H54 (cell line): Measurements from ENCODE around the gene MRPL3.
A peak's percentile ranks its signal among the peaks of the same experiment; 100 is the strongest.
"Not testable (repeated sequence)": the region's sequence is repeated elsewhere in the genome, so short reads cannot be mapped to it uniquely, and the experiment has no call there.

Source experiments
- DNase-seq: peaks from one replicate; pipeline ENCODE4 v3.0.0; 2011; ENCODE audit warnings: low spot score, mixed read lengths; ENCODE audit not compliant: insufficient read length
- FAIRE-seq: peaks from 3 replicates; lab custom pipeline; 2011; peaks lifted over from hg19 to GRCh38; lab: Jason Lieb, UNC
- POLR2A ChIP-seq: IDR thresholded peaks from 2 replicates; pipeline ENCODE4 v1.6.1; 2011; ENCODE audit warnings: low read depth, mild to moderate bottlenecking, low read length

The MRPL3 gene

DNA sequence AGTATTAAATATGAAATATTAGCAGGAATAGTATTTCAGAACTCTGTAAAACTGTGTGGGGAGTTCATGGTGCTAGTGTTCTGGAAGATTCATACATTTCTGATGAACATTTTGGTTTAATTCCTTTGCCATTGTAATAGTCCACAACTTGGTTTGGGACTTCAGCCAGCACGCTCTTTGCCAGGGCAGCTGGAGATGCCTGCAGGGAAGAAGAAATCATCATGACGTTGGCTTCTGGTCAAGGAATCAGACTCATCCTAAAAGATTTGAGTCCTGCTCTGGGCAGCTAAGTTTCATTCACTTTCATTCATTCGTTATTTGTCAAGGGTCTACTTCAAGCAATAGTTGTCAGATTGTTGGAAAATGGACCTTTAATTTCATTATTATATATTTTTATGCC is 32.4 kb upstream of the MRPL3 start:
- FAIRE-seq (no peak), DNase-seq (no peak)
- TF ChIP-seq POLR2A: no peak

DNA sequence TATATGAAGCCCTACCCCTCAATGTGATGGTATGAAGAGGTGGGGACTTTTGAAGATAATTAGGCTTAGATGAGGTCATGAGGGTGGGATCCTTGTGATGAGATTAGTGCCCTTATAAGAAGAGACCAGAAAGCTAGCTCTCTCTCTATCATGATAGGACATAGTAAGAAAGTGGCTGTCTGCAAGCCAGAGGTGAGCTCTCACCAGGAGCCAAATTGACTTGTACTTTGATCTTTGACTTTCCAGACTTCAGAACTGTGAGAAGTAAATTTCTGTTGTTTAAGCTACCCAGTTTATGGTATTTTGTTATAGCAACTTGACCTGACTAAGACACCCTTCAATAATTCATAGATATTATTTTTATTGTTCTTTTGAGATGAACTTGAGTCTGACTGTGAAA is 29.9 kb upstream of the MRPL3 start:
- DNase-seq: no peak
- no peak for TF ChIP-seq POLR2A
- FAIRE-seq: no peak

DNA sequence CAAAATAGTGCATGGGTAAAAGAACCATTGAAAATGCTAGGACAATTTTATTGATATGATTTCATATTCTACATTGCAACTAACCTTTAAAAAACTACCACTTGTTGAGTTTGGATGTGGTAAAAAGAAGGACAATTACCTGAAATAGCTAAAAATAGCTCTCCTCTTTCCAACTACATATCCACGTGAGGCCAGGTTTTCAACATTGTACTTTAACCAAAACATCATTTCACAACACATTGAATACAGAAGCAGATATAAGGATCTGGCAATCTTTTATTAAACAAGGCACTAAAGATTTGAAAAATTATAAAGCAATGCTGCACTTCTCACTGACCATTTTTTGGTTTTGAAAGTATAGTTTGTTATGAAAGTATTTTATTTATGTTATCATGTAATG is 28.1 kb upstream of the MRPL3 start:
- FAIRE-seq (no peak), DNase-seq (no peak)
- TF ChIP-seq POLR2A: no peak

DNA sequence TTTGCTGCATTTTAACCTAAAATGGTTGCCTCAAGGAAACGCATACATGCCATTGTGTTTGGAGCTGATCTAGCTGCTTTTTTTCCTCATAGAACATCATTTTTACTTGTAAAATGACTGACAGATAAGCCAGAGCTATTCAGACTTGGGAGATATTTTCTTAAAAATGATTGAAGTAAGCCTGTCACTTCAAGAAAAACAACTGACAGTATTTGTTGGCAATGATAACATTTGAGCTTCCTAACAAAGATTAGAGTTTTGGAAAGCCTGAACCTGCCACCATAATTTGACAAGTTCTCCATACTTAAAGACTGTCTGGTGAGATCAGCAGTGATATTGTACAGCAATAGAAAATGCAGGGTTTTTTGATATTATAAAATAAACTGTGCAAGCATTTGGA is 27.6 kb upstream of the MRPL3 start:
- no peak for DNase-seq
- TF ChIP-seq POLR2A: no peak
- no peak for FAIRE-seq

DNA sequence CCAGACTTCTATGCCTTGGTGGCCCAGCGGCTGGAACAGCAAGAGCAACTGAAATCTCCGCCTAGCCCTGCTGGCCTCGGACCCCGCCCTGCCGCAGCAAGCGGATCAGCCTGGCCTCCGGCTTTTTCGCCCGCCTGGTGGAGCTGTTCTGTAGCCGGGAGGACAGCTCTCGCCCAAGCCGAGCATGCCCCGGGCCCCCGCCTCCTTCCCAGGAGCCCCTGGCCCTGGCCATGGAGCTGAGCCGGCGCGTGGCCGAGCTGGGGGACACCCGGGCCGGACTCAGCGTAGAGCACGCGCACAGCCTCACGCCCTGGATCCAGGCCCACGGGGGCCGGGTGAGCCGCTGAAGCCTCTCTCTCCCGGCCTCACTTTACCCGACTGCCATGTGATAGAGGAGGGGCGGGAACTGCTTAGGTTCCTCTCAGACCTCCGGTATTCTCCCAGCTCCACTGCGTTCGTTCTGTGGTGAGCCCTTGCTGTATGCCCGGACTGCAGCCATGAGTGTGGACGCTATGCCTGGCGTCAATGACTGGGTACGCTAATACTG is 24.1 kb upstream of the MRPL3 start:
- no peak for FAIRE-seq
- no peak for DNase-seq
- TF ChIP-seq POLR2A: no peak

DNA sequence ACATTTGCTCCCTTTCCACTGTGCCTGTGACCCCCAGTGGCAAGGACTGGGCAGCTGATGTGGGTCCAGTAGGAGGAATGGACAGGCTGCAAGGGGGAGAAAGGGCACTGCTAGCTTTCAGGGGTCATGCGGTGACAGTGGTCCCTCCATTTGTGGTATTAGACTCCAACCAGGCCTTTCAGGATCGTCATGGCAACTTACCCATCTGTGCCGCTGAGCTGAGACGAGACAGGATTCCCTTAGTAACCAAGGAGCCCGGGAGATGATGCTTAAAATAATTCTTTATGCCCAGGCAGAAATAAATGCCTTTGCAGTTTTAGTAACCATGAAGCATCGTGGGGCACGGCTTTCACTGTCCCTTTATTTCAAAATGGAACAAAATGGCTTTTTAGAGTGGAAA is 15.9 kb upstream of the MRPL3 start:
- no peak for TF ChIP-seq POLR2A
- no peak for DNase-seq
- FAIRE-seq: no peak

DNA sequence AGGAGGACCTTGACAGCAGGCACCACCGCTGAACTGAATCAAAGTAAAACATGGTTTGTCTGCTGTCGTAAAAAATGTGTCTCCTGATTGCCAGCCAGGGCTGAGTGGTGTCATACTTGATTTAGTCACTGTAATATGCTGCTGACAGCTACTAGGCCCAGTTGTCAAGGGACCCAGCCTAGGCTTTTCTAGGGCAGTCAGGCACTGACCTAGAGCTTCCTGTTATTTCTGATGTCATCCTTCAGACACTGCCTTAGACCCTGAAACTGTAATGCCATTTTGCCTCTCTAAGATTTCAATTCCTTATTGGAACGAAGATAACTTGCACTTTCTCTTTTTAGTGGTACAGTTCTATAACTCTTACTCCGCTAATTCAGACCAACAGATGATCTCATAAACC is 2.6 kb upstream of the MRPL3 start:
- no peak for TF ChIP-seq POLR2A
- DNase-seq: no peak
- no peak for FAIRE-seq

DNA sequence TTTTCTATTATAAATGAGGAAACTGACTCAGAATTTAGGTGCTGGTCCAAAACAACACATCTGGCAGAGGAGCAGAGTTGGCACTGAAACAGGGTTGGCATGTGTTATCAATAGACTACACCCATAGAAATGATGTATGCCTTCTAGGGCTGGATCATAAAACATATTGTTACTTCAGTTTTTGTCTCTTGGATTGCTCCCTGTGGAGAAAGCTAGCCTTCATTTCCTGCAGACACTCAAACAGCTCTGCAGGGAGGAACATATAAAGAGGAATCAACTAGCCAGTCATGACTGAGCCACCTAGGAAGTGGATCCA is 507 bp upstream of the MRPL3 start:
- no peak for TF ChIP-seq POLR2A
- FAIRE-seq: no peak
- DNase-seq: no peak

DNA sequence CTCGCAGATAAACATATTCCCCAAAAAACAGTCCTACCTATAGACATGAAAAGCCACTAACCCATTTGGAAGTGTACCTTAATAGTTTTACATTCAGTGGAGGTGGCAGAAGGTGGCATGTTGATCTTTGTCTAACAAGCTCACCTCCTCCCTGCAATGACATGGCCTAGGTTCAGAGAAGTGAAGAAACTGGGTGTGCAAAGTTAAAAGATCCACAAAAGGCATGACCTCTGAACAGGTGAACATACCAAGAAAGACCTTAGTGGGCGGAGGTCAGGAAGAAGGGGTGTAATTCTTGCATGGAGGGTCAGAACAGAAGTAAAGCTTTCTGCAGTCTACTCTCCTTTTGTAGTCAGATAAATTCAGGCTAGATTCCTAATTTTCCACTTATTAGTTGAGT is 822 bp downstream of the MRPL3 start:
- DNase-seq (no peak), FAIRE-seq (no peak)
- no peak for TF ChIP-seq POLR2A

DNA sequence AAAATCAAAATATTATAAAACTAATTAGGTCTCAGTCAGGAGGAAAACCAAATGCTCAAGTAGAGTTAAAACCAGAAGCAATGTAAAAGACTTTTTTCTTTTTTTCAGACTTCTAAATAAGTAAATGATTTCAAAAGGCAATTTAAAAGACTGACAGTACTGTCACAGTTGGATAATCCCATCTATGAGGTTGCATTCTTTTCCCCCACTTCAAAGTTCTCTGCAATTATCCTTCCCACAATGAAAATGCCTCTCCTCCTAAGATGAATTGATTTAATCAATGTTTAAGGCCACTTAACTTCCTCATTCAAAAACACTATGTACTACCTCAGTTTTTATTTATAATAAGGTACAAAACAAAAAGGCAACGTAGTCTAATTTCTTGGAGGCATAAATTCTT is 8.1 kb downstream of the MRPL3 start:
- no peak for FAIRE-seq
- TF ChIP-seq POLR2A: no peak
- no peak for DNase-seq

DNA sequence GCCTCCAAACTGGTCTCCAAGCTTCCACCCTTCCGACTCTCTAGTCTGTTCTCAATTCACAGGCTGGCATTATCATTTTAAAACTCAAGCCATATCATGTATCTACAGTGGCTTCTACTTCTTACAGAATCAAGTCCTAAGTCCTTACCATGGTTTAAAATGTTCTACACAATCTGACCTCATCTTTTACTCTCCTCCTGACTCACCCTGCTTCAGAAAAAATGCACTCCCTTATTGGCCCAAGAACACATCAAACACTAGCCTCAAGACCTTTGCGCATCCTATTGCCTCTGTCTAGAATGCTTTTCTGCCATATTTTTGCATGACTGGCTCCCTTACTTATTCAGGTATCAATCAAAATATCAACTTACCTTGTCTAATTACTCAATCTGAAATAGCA is 11.0 kb downstream of the MRPL3 start:
- DNase-seq (no peak), FAIRE-seq (no peak)
- TF ChIP-seq POLR2A: no peak

DNA sequence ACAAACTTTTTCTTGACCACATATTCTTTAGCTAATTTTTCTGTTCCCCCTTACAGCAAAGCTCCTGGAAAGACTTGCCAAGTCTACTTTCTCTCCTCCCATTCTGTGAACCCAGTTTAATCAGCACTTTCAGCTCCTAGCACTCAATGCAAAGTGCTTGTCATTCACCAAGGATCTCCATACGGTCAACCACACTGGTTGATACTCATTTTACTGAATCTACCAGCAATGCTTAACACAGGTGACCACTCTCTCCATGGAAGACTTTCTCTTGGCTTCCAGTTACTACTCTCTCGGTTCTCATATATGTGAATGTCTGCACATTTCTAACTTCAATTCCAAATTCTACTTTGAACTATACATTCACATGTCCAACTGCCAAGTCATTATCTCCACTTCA is 11.7 kb downstream of the MRPL3 start:
- no peak for DNase-seq
- peak; percentile 43 for FAIRE-seq
- no peak for TF ChIP-seq POLR2A

DNA sequence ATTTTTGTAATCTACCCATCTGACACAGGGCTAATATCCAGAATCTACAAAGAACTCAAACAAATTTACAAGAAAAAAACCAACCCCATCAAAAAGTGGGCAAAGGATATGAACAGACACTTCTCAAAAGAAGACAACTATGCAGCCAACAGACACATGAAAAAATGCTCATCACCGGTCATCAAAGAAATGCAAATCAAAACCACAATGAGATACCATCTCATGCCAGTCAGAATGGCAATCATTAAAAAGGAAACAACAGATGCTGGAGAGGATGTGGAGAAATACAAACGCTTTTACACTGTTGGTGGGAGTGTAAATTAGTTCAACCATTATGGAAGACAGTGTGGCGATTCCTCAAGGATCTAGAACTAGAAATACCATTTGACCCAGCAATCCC is 16.2 kb downstream of the MRPL3 start:
- not testable (repeated sequence) for FAIRE-seq, DNase-seq

DNA sequence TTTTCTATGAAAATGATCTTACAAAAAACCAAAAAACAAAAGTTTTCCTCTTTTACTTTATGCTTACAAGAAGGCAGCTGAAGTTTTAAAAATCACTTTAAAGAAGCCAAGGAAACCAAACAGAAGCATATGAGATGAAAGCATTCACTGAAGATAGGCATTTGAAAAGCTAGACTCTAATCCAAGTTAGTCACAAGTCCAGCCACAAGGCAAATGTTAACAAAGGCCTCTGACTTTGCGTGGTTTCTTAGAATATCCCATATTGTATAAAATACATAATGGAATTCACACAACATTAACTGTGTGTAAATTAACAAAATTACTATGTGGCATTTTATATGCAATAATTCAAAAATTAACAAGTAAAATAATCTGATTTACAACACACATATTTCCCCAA is 17.7 kb downstream of the MRPL3 start:
- FAIRE-seq (no peak), DNase-seq (no peak)
- TF ChIP-seq POLR2A: no peak

DNA sequence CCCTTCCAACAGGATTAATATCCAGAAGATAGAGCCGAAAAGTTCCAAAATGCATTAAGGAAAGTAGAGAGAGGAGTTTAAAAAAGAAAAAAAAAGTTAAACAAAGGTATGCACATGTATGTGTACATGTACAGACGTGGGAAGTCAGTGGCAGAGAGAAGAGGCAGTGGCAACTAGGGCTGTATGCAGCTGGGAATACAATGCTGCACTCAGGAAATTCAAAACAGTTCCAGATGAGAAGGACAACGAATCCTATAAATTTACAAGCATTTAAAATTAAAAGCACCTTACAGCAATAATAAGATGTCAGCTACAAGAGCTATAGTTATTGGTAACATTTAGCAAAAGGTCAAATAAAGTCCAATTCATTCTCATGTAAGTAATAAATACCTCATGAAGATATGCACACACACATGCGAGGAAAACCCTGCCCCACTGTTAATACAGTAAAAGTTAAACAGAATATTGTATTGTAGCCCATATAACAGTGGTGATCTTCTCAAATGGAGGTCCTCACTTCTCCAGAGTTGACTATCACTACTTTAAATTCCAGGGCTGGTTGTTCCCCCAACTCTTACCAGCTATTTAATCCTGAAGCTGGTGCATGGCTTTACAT is 18.2 kb downstream of the MRPL3 start:
- FAIRE-seq: no peak
- TF ChIP-seq POLR2A: no peak
- DNase-seq: no peak

DNA sequence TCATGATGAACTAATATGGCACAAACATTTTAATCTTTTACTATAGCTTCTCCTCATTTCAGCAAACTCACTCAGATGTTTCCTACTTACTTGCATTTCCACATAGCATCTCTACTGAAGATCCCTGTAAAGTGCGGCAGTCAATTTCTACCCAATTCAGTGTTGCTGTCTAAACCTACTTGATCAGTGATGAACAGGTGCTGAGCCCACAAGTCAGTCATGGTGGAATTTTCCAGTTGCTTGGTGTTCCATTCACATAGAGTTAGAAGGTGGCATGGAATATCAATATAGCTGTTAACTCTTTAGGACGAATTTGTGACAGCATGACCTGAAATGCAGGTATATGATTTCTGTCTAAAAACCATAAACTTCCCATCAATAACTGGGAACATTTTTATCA is 22.7 kb downstream of the MRPL3 start:
- TF ChIP-seq POLR2A: no peak
- no peak for DNase-seq
- FAIRE-seq: no peak
